ENCODE measurements around the gene LSM12. TPM values are rescaled to one million over a fixed set of nuclear protein-coding genes. Genes with fewer than 3 reads are reported as not detected.

LSM12 gene
- total and polyA plus RNA-seq, 2 of the 8 experiments (the other 6 are each of a cell fraction or from before 2014, with no cell fraction given) = 69.8 to 142 TPM

DNA sequence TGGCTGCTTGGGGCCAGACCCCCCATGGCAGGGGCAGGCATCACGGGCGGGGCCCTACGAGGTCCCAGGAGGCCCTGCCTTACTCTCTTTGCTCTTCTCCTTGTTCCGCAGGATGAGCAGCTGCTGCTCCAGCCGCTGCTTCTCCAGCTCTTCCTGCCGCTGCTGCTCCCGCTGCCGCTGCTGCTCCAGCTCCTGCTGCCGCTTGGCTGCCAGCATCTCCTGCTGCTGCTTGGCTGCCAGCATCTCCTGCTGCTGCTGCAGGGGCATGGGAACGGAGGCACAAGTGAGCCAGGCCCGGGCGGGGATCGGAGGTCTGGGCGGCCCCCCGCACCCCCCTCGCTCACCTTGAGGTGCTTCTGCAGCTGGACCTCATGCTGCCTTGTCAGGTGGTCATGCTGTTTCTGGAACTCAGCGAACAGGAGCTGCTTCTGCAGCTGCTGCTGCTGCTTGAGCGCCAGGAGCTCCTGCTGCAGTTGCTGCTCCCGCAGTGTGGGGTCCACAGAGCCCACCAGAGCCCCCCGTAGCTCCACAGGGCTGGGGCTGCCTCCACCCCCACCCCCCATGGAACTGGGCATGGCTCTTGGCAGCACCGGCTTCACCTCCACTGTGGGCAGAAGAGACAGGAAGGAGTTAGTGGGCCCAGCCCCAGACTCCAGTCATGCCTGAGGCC, 26.9 kb upstream of the LSM12 start (continued):
- TF ChIP-seq, protein P1, sequence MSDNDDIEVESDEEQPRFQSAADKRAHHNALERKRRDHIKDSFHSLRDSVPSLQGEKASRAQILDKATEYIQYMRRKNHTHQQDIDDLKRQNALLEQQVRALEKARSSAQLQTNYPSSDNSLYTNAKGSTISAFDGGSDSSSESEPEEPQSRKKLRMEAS (IDR thresholded peaks at IDR 0.05) = no peak
- TF ChIP-seq, protein P2, sequence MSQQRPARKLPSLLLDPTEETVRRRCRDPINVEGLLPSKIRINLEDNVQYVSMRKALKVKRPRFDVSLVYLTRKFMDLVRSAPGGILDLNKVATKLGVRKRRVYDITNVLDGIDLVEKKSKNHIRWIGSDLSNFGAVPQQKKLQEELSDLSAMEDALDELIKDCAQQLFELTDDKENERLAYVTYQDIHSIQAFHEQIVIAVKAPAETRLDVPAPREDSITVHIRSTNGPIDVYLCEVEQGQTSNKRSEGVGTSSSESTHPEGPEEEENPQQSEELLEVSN (IDR thresholded peaks at IDR 0.05) = no peak
- no peak for TF ChIP-seq SRF (IDR thresholded peaks at IDR 0.05; ENCODE audit: low read depth, low read length)
- TF ChIP-seq FOSL1 (IDR thresholded peaks at IDR 0.05; ENCODE audit: insufficient read depth, low read depth, low read length) = no peak
- TF ChIP-seq, protein P3, sequence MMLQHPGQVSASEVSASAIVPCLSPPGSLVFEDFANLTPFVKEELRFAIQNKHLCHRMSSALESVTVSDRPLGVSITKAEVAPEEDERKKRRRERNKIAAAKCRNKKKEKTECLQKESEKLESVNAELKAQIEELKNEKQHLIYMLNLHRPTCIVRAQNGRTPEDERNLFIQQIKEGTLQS (IDR thresholded peaks at IDR 0.05; ENCODE audit: insufficient read depth, low read depth, low read length) = no peak
- no peak for TF ChIP-seq GABPA (IDR thresholded peaks at IDR 0.05; ENCODE audit: borderline replicate concordance, insufficient read depth, low read length)
- no peak for TF ChIP-seq YY1 (IDR thresholded peaks at IDR 0.05; ENCODE audit: low read depth, low read length)

Data from H1 (cell line).